GM12874 (cell line): ENCODE measurements around the gene STIP1.

Experiments
- TF ChIP-seq, protein P1 (sequence below): IDR thresholded peaks from 2 replicates; pipeline ENCODE4 v1.5.1; 2011; ENCODE audit warnings: low read depth, mild to moderate bottlenecking, control low read depth, low read length, moderate library complexity; ENCODE audit not compliant: insufficient read depth

STIP1 gene

DNA sequence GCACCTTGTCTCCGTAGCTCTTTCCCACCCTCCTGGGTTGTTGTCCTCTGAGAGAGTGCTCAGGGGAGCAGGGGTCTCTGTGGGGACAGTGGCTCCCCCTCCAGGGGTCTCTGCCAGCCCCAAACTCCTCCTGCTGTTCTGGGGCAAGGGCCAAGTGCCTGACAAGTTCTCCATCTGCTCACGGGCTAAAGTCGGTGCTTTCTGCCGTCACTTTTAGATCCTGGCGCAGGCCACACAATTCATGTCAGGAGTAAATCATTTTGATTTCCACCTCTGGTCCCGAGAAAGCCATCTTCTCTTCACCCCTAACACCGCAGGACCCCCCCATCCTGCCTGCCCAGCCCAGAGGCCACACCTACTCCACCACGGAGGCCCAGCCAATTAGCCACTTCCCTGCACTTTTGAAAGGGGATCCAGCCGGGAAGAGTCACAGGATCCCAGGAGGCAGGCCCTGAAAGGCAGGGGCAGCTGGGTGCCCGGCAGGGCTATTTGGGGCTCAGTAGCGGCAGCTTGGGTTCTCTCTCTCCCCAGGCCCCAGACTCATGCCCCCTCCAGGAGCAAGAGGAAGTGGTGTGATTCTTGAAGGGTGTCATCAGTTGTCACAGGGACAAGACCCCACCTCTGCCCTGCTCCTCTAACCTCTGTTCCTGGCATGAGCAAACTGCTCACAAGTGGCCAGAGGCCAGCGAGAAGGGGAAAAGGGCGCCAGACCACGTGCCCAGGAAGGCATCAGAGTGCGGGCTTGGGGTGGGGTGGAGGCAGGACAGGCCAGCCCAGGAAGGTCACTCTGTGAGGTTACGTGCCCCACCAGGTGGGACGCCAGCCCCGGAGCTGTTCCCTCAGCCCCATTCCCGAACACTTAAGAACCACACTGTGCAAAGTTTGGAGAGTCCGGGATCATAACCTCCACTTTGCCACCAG, 21.3 kb upstream of the STIP1 start:
- TF ChIP-seq, protein P1, sequence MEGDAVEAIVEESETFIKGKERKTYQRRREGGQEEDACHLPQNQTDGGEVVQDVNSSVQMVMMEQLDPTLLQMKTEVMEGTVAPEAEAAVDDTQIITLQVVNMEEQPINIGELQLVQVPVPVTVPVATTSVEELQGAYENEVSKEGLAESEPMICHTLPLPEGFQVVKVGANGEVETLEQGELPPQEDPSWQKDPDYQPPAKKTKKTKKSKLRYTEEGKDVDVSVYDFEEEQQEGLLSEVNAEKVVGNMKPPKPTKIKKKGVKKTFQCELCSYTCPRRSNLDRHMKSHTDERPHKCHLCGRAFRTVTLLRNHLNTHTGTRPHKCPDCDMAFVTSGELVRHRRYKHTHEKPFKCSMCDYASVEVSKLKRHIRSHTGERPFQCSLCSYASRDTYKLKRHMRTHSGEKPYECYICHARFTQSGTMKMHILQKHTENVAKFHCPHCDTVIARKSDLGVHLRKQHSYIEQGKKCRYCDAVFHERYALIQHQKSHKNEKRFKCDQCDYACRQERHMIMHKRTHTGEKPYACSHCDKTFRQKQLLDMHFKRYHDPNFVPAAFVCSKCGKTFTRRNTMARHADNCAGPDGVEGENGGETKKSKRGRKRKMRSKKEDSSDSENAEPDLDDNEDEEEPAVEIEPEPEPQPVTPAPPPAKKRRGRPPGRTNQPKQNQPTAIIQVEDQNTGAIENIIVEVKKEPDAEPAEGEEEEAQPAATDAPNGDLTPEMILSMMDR: no peak

DNA sequence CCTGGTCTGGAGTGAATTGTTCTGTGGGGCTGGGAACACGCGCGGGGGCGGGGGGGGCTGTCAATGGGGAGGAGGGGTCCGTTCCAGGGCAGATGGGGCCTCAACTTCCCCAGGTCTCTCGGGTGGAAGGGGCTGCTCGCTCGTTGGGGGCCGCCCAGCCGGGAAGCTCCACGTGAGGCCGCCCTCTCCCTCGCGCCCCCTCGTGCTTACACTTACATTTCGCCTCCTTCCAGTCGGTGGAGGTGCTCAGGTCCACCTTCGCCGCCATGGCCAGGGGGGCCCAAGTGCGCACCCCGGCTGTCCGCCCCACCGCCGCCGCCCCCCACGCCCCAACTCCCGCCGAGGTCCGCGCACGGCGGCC, 20.5 kb upstream of the STIP1 start:
- TF ChIP-seq, protein P1: no peak

DNA sequence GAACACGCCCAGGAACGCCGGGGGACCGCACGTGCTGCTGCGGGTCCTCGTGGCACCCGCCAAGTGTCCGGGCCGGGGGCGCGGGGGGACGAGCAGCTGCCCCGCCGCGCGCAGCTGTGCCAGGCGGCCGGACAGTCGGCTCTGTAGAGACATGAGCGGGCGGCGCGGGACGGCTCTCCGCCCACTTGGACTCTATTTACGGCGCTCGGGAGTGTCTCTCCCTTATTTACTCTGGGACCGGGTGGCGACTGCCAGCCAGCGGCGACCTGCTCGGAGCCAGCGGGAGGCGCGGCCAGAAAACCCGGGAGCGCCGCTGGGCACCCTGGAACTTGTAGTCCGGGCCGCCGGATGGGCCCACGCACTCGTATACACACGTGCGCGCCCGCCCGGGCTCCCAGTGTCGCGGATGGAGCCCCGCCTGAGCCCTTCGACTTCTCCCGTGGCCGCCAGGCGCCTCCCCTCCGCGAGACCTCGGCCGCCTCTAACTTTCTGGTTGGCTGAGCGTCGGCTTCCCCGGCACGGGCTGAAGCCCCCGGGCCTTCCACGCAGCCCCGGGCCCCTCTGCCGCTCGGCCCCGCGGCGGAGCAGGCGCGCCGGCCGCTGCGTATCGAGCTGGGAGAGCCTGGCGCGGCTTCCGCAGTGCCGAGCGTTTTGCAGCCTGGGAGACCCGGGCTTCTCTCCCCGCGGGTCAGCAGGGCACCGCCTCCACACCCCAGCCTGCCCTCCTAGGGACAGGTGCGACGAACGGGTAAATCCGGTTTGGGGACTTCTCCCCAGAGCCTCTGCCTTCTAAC, 19.9 kb upstream of the STIP1 start, which contains the start of gene MACROD1:
Gene MACROD1, minus strand, starts transcription at position 272 of the 794 bp plus-strand sequence. Its CDS starts 119 bp downstream, at position 153.
- TF ChIP-seq, protein P1: no peak

DNA sequence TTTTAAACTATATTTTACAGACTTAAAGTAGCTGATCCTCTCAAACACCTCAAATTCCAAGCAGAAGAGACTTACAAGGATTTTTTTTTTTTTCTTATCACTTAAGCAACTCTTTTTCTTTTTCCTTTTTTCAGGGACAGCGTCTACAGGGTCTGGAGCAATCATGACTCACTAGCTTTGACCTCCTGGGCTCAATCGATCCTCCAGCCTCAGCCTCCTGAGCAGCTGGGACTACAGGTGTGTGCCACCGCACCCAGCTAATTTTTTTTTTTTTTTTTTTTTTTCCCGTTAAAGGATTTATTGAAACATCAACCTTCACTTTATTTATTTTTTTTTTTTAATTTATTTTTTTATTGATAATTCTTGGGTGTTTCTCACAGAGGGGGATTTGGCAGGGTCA, 15.6 kb upstream of the STIP1 start:
- TF ChIP-seq, protein P1: no peak

DNA sequence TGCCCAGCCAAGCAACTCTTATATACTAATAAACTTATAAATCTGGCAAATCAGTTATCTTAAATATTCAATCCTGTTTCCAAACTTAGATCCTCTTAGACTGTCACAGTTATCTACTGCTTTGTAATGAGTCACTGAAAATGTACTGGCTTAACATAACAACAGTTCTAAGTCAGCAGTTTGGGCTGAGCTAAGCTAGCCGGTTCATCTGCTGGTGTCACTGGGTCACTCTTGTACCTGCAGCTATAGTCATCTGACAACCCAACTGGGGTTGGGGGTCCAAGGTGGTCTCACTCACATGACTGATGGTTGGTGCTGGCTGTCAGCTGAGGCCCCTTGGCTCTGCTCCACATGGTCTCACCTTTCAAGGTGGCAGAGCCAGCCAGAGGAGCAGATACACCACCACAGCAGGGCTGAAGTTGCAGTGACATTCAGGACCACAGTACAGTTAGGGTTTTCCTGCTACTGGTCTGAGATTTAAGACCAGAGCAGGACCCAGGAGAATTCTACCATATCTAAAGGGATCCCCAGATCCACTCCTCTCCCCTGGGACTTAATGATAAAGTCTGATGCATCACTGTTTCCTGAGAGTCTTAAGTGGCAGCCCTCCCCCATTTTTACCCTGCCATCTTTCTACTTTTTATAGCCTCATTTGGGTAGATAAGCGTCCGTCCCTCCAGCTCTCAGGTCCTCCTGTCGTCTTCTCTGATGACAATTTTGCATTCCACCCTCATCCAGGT, 12.2 kb upstream of the STIP1 start:
- TF ChIP-seq, protein P1: no peak

DNA sequence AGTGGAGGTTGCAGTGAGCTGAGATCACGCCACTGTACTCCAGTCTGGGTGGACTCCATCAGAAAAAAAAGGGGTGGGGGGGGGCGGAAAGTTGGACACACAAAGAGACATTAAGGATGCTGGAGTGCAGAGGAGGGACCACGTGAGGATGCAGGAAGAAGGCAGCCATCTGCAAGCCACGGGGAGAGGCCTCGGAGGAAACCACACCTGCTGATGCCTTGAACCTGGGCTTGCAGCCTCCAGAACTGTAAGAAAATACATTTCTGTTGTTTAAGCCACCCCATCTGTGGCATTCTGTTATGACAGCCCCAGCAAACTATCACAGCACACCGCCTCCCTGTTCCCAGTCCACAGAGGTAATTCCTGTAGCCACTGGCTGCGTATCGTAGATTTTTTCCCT, 9.2 kb upstream of the STIP1 start:
- TF ChIP-seq, protein P1: no peak

DNA sequence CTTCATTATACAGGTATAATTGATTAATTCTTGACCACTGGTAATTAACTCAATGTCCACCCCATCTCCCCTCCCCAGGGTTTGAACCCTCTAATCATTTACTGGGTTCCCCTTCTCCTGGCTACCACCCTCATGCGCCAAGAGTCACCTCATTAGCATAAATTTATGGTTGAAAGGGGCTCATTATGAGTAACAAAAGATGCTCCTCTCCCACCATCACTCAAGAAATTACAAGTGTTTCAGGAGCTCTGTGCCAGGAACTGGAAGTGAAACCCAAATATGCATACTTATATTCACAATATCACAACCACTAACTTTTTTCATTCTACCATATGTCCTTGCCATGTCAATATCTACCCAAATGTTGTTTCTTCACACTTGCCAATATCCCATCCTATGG, 7.8 kb upstream of the STIP1 start:
- TF ChIP-seq, protein P1: no peak
